GM19397 (cell line): ENCODE measurements around the gene ERBIN.
"Not testable (repeated sequence)": the region's sequence is repeated elsewhere in the genome, so short reads cannot be mapped to it uniquely, and the experiment has no call there.

ENCODE experiments used
- ATAC-seq: cut with Tn5 transposase; IDR thresholded peaks from one replicate; pipeline ENCODE4 v1.9.1; 2021; ENCODE audit warnings: mild to moderate bottlenecking, moderate library complexity; ENCODE audit not compliant: unreplicated experiment

Gene ERBIN

GRCh38 chr5:65926276-65926783 lies at the start of gene ERBIN:
TSS of gene ERBIN (plus strand) at chr5:65926575. CDS start at chr5:65992719, 66,144 bp downstream.
- no peak for ATAC-seq

- no peak for ATAC-seq
Observed at GRCh38 chr5:65876970-65877369, 49.4 kb upstream of the ERBIN start.

GRCh38 chr5:65879668-65880256 lies 46.6 kb upstream of the ERBIN start:
- not testable (repeated sequence) for ATAC-seq

- no peak for ATAC-seq
Observed at GRCh38 chr5:65880496-65881072, 45.8 kb upstream of the ERBIN start.

GRCh38 chr5:65882278-65882677 lies 44.1 kb upstream of the ERBIN start:
- ATAC-seq, result no peak

GRCh38 chr5:65883461-65883860 lies 42.9 kb upstream of the ERBIN start:
- ATAC-seq, result no peak

GRCh38 chr5:65886387-65886786 lies 40.0 kb upstream of the ERBIN start:
- ATAC-seq, result no peak

GRCh38 chr5:65892024-65892423 lies 34.4 kb upstream of the ERBIN start:
- ATAC-seq, result not testable (repeated sequence)

GRCh38 chr5:65892801-65893200 lies 33.6 kb upstream of the ERBIN start:
- ATAC-seq, result no peak

GRCh38 chr5:65893749-65894430 lies 32.5 kb upstream of the ERBIN start:
- ATAC-seq, result no peak

GRCh38 chr5:65895891-65896290 lies 30.5 kb upstream of the ERBIN start:
- ATAC-seq, result no peak

- no peak for ATAC-seq
Observed at GRCh38 chr5:65900746-65901145, 25.6 kb upstream of the ERBIN start.

- ATAC-seq, result no peak
Observed at GRCh38 chr5:65902104-65902503, 24.3 kb upstream of the ERBIN start.

- ATAC-seq, result no peak
Observed at GRCh38 chr5:65903581-65903980, 22.8 kb upstream of the ERBIN start.

- no peak for ATAC-seq
Observed at GRCh38 chr5:65906256-65906655, 20.1 kb upstream of the ERBIN start.

GRCh38 chr5:65907135-65907534 lies 19.2 kb upstream of the ERBIN start:
- no peak for ATAC-seq

- ATAC-seq, result no peak
Observed at GRCh38 chr5:65910711-65911110, 15.7 kb upstream of the ERBIN start.

GRCh38 chr5:65912311-65912710 lies 14.1 kb upstream of the ERBIN start:
- no peak for ATAC-seq

GRCh38 chr5:65913519-65913918 lies 12.9 kb upstream of the ERBIN start:
- no peak for ATAC-seq

- ATAC-seq, result no peak
Observed at GRCh38 chr5:65914641-65915196, 11.7 kb upstream of the ERBIN start.

GRCh38 chr5:65915661-65916060 lies 10.7 kb upstream of the ERBIN start:
- not testable (repeated sequence) for ATAC-seq

GRCh38 chr5:65916066-65916465 lies 10.3 kb upstream of the ERBIN start:
- ATAC-seq, result no peak
